Lower leg skin (tissue), 4 donors: Measurements from ENCODE around the gene PPARA. TPM values are rescaled to one million over a fixed set of nuclear protein-coding genes. Genes with fewer than 3 reads are reported as not detected.

ENCODE experiments used
- DNase-seq, 2 donors: peaks; one replicate each; pipeline ENCODE4 v3.0.0-alpha.2; 2019; ENCODE audit warnings: low spot score in 2 of 2
- H3K4me3 ChIP-seq: fragments of 200-600 bp; sonication (generic); 2 replicates; pipeline ENCODE4 v1.5.1; 2017; ENCODE audit warnings: mild to moderate bottlenecking, low read depth; ENCODE audit not compliant: poor library complexity, severe bottlenecking
- CTCF ChIP-seq, 3 donors: fragments of 450-650 bp; IDR thresholded peaks; one replicate each; pipeline ENCODE4 v1.5.1; 2016; ENCODE audit warnings: antibody characterized with exemption in 3 of 3, mild to moderate bottlenecking in 3 of 3, moderate library complexity in 2 of 3
- POLR2A ChIP-seq, 2 donors: fragments of 450-650 bp; IDR thresholded peaks; one replicate each; pipeline ENCODE4 v1.6.1; 2016 to 2017; ENCODE audit warnings: antibody characterized with exemption in 2 of 2, mild to moderate bottlenecking in 1 of 2, moderate library complexity in 1 of 2
- WGBS, 2 donors: methylation state at CpG; one replicate each; pipeline ENCODE4 v1.1.5; 2018; 5-methylcytosine and 5-hydroxymethylcytosine counted together
- intact Hi-C: fragments of 100-400 bp; cut with DNase I; formaldehyde crosslinking; loops from one replicate; pipeline ENCODE4 v1.15.0; 2023; ENCODE audit warnings: low total_unique reads
- total RNA-seq, 4 donors: library from RNA; depleted of rRNA; stranded (reverse); fragments of >200 nt; gene quantifications; one replicate each; pipeline ENCODE4 v1.1.0, GENCODE V29; 2016

PPARA gene
- total RNA-seq, 4 donors from 2014 or later, result 27.8 to 58.1 (median 37.8) TPM

GRCh38 chr22:46123694-46124382 lies 26.5 kb upstream of the PPARA start:
- no peak for DNase-seq
- no peak overlapping the region for H3K4me3 ChIP-seq
- intact Hi-C loops, result loop anchor here (5.0 kb wide), 1 partner anchor 188 kb away; no protein-coding TSS in a partner anchor
- TF ChIP-seq POLR2A (IDR thresholded peaks at IDR 0.05), result no peak
- TF ChIP-seq CTCF (IDR thresholded peaks at IDR 0.05), result no peak
- 93 to 96% methylated on average over 9 of the region's 15 CpGs for WGBS, 2 donors

- DNase-seq, result no peak
- TF ChIP-seq CTCF (IDR thresholded peaks at IDR 0.05) (no peak), POLR2A (IDR thresholded peaks at IDR 0.05) (no peak)
- no peak overlapping the region for H3K4me3 ChIP-seq
- whole genome bisulfite sequencing, 2 donors, result 91 to 92% methylated on average over 7 to 12 of the region's 12 CpGs
- intact Hi-C loops, result loop anchor here (5.0 kb wide), 1 partner anchor 188 kb away; no protein-coding TSS in a partner anchor
Observed at GRCh38 chr22:46124383-46125144, 25.8 kb upstream of the PPARA start.

- intact Hi-C loops, result no loop called here
- 84 to 94% methylated on average over 7 of the region's 7 CpGs for WGBS, 2 donors
- no peak overlapping the region for H3K4me3 ChIP-seq
- no peak for DNase-seq
- TF ChIP-seq CTCF (IDR thresholded peaks at IDR 0.05) (no peak), POLR2A (IDR thresholded peaks at IDR 0.05) (no peak)
Observed at GRCh38 chr22:46125311-46125710, 25.0 kb upstream of the PPARA start.

DNA sequence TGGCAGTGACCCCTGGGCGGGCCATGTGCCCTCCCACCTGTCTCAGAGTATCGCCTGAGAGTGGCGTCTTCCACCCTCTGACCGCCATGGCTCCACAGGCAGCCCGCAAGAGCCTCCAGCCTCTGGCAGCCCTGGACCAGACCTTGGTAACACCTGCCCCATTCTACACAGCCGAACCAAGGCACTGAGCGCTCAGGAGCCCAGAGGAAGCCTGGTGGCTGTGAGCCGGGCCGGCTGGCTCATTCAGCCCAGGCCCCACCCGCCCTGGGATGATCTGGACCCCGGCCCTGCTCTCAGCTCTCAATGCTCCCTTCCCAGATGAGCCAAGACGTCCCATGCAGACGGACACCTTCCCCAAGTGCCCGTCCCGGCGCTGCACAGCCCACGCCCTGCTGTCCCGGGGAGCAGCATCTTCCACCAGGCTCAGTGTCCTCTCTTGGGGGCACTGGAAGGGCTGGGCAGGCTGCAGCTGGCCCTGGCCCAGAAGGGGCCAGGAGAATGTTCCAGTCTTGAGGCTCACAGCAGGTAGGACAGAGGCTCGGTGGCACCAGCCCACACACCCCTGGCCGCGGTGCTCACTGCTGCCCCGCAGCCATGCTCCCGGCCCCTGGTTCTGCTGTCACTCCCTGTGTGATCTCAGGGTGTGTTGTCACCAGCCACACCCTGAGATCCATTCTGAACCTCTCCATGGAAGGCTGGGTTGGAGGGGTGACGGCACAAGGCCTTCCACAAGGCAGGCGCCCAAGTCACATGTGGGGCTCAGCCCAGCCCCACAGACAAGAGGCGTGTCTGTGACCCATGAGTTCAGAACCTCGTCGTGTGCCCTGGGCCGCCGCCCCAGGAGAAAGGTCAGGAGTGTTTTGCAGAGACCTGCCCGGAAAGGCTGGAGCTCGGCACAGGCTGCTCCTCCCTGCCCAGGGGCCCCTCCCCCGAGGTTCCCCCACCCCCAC lies 24.2 kb upstream of the PPARA start:
- H3K4me3 ChIP-seq, result no peak overlapping the region
- DNase-seq, result no peak
- TF ChIP-seq POLR2A (IDR thresholded peaks at IDR 0.05) (no peak), CTCF (IDR thresholded peaks at IDR 0.05) (no peak)
- intact Hi-C loops, result no loop called here
- WGBS, 2 donors, result 62 to 74% methylated on average over 30 to 32 of the region's 33 CpGs

GRCh38 chr22:46126853-46127385 lies 23.4 kb upstream of the PPARA start:
- DNase-seq, result no peak
- intact Hi-C loops, result no loop called here
- WGBS, 2 donors, result 90 to 94% methylated on average over 12 to 13 of the region's 13 CpGs
- H3K4me3 ChIP-seq, result no peak overlapping the region
- TF ChIP-seq CTCF (IDR thresholded peaks at IDR 0.05) (no peak), POLR2A (IDR thresholded peaks at IDR 0.05) (no peak)
